Neutrophil (primary cell): ENCODE data around the gene SLC36A3.

ENCODE experiments used
- H3K27ac ChIP-seq: fragments of 200-600 bp; sonication (generic); 2 replicates; pipeline ENCODE4 v1.5.1; 2016; ENCODE audit warnings: mild to moderate bottlenecking, moderate library complexity
- H3K27me3 ChIP-seq: fragments of 200-600 bp; sonication (generic); 2 replicates; pipeline ENCODE4 v1.6.0; 2016; ENCODE audit warnings: mild to moderate bottlenecking
- H3K36me3 ChIP-seq: fragments of 200-600 bp; sonication (generic); 2 replicates; pipeline ENCODE4 v1.5.1; 2017
- H3K4me1 ChIP-seq, 2 experiments: fragments of 200-600 bp in 1 of 2; sonication (generic) in 1 of 2; 1 replicate in 1 of 2; 2 replicates in 1 of 2; pipeline versions ENCODE4 v1.5.1 to v1.6.1; 2013 to 2016; ENCODE audit warnings: low read depth in 1 of 2, low read length in 1 of 2, mild to moderate bottlenecking in 1 of 2, moderate library complexity in 1 of 2; ENCODE audit not compliant: control insufficient read depth in 1 of 2, insufficient read depth in 1 of 2
- H3K4me3 ChIP-seq, 2 experiments: fragments of 200-600 bp in 1 of 2; sonication (generic) in 1 of 2; 1 replicate in 1 of 2; 2 replicates in 1 of 2; pipeline ENCODE4 v1.5.1; 2013 to 2016; ENCODE audit warnings: low read depth in 1 of 2, low read length in 1 of 2, mild to moderate bottlenecking in 1 of 2, moderate library complexity in 1 of 2
- H3K9me3 ChIP-seq: fragments of 200-600 bp; sonication (generic); 2 replicates; pipeline ENCODE4 v1.5.1; 2016
- TF ChIP-seq, protein P1 (sequence below): fragments of 200-600 bp; sonication (generic); IDR thresholded peaks from 2 replicates; pipeline ENCODE4 v1.5.1; 2016; ENCODE audit warnings: antibody characterized with exemption

The SLC36A3 gene

DNA sequence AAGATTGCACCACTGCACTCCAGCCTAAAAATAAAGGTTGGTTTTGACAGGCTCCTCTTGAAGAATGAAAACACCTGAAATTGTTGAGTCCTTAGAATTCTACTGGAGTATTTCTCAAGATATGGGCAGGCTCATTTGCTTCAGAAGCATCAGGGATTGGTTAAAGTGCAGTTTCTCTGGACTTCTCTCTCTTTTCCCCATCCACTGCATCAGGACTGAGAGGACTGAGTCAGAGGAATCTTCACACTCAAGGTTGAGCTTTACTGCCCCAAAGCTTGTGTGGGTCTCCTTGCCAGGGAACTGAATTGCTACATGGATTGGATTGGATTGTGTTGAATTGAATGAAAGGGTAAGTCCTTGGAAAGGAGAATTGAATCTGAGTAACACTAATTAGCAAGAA lies 72.2 kb downstream of the SLC36A3 start:
- no peaks in the 10 kb centered on the region for H3K9me3 ChIP-seq
- TF ChIP-seq, protein P1, sequence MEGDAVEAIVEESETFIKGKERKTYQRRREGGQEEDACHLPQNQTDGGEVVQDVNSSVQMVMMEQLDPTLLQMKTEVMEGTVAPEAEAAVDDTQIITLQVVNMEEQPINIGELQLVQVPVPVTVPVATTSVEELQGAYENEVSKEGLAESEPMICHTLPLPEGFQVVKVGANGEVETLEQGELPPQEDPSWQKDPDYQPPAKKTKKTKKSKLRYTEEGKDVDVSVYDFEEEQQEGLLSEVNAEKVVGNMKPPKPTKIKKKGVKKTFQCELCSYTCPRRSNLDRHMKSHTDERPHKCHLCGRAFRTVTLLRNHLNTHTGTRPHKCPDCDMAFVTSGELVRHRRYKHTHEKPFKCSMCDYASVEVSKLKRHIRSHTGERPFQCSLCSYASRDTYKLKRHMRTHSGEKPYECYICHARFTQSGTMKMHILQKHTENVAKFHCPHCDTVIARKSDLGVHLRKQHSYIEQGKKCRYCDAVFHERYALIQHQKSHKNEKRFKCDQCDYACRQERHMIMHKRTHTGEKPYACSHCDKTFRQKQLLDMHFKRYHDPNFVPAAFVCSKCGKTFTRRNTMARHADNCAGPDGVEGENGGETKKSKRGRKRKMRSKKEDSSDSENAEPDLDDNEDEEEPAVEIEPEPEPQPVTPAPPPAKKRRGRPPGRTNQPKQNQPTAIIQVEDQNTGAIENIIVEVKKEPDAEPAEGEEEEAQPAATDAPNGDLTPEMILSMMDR: no peak
- peaks cover 22 to 27% of the 10 kb centered on the region in 2 experiments for H3K4me1 ChIP-seq
- H3K36me3 ChIP-seq: no peaks in the 10 kb centered on the region
- no peaks in the 10 kb centered on the region for H3K27me3 ChIP-seq
- H3K4me3 ChIP-seq: no peak overlapping the region
- H3K27ac ChIP-seq: no peak overlapping the region

- peaks cover 16 to 22% of the 10 kb centered on the region in 2 experiments for H3K4me1 ChIP-seq
- TF ChIP-seq, protein P1: no peak
- no peaks in the 10 kb centered on the region for H3K27me3 ChIP-seq
- H3K4me3 ChIP-seq: no peak overlapping the region
- no peaks in the 10 kb centered on the region for H3K9me3 ChIP-seq
- H3K36me3 ChIP-seq: no peaks in the 10 kb centered on the region
- no peak overlapping the region for H3K27ac ChIP-seq
Measured at GRCh38 chr5:151230048-151230680, 73.4 kb downstream of the SLC36A3 start.

- no peak overlapping the region for H3K4me3 ChIP-seq
- no peak overlapping the region for H3K27ac ChIP-seq
- H3K4me1 ChIP-seq: peaks cover 16 to 22% of the 10 kb centered on the region in 2 experiments
- TF ChIP-seq, protein P1: no peak
- no peaks in the 10 kb centered on the region for H3K9me3 ChIP-seq
- no peaks in the 10 kb centered on the region for H3K27me3 ChIP-seq
- no peaks in the 10 kb centered on the region for H3K36me3 ChIP-seq
Measured at GRCh38 chr5:151228986-151229385, 74.6 kb downstream of the SLC36A3 start.

- Histone ChIP-seq H3K4me1 (peaks cover 23 to 25% of the 10 kb centered on the region in 2 experiments), H3K27ac (no peak overlapping the region), H3K36me3 (no peaks in the 10 kb centered on the region), H3K4me3 (no peak overlapping the region), H3K9me3 (no peaks in the 10 kb centered on the region), H3K27me3 (no peaks in the 10 kb centered on the region)
- TF ChIP-seq, protein P1: no peak
Measured at GRCh38 chr5:151227918-151228447, 75.6 kb downstream of the SLC36A3 start.
